Ecto neural progenitor cell (in vitro differentiated cells): ENCODE data around the gene UNC13D.
"Not testable (repeated sequence)": the region's sequence is repeated elsewhere in the genome, so short reads cannot be mapped to it uniquely, and the experiment has no call there.

Source experiments
- DNase-seq: peaks from one replicate; pipeline ENCODE4 v3.0.0-alpha.2; 2018; ENCODE audit warnings: low spot score

Gene UNC13D

GRCh38 chr17:75843577-75844529 is at the start of gene UNC13D:
TSS of gene UNC13D (minus strand) at chr17:75844404. CDS start at chr17:75844337, 67 bp downstream.
- no peak for DNase-seq

DNA sequence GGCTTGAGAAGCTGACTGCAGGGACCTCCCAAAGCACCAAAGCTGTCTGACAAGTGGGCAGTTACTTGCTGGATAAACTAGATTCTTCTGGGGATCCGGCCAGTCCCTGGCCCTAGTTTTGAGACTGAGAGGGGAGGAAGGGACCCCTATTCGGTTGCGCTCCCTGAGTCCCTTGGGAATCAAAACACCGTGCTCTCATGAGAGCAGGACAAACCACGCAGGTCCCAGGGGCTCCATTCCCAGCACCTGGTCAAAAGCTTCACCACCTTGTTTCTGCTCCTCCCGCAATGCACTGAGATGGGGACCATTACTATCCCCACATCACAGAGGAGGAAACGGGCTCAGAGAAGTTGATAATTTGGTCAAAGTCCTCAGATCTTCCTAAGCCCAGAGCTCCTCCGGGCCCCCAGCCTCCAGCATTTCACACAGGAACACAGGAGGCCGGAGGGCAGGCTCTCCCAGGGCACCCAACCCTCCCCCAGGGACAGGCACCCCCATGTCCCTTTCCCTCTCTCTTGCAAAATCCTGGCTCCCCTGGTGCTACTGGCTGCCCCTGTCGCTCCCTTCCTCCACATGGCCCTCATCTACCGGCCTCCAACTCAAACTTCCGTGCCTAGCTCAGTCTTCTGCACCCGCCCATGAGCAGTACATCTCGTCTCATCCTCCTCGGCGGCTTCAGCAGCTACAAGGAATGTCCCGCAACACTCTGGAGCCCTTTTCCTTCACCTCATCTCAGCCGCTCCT is 49.3 kb upstream of the UNC13D start:
- DNase-seq, result no peak

DNA sequence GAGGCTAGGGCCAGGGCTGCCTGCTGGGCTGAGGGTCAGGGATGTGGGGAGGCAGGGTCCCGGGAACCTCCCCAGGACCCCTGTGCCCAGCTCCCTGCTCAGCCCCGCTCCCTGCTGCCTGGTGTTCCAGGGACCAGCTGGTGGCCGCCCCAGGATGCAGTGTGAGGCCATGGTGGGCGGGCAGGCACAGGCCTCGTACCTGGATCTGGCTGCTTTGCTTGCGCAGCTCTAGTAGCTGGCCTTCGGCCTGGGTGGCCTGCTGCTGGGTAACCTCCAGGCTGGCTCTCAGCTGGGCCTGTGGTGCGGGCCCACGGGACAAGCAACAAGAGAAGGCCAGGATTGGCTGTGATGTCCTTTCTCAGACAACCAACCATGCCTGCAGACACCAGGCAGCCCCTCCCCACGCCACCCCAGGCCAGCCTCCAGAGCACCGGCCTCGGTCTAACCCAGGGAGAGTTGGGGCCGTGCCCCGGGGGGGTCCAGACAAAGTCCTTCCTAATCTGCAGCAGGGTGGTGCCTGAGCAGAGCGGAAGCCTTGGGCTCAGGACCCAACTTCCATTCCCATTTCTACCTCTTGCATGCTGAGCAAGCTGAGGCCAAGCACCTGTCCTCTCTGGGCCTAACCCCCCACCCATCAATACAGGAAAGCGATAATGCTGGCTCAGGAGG is 48.5 kb upstream of the UNC13D start:
- peak; percentile 58 for DNase-seq

GRCh38 chr17:75891605-75892555 is 47.7 kb upstream of the UNC13D start:
- DNase-seq, result peak; percentile 63

GRCh38 chr17:75891022-75891604 is 46.9 kb upstream of the UNC13D start:
- DNase-seq, result peak; percentile 71

- no peak for DNase-seq
These were observed 45.2 kb upstream of the UNC13D start for GRCh38 chr17:75889454-75889853.

GRCh38 chr17:75888484-75888883 is 44.3 kb upstream of the UNC13D start:
- no peak for DNase-seq

- not testable (repeated sequence) for DNase-seq
These were observed 41.7 kb upstream of the UNC13D start for GRCh38 chr17:75885860-75886259.

GRCh38 chr17:75885431-75885830 is 41.2 kb upstream of the UNC13D start:
- DNase-seq, result no peak

DNA sequence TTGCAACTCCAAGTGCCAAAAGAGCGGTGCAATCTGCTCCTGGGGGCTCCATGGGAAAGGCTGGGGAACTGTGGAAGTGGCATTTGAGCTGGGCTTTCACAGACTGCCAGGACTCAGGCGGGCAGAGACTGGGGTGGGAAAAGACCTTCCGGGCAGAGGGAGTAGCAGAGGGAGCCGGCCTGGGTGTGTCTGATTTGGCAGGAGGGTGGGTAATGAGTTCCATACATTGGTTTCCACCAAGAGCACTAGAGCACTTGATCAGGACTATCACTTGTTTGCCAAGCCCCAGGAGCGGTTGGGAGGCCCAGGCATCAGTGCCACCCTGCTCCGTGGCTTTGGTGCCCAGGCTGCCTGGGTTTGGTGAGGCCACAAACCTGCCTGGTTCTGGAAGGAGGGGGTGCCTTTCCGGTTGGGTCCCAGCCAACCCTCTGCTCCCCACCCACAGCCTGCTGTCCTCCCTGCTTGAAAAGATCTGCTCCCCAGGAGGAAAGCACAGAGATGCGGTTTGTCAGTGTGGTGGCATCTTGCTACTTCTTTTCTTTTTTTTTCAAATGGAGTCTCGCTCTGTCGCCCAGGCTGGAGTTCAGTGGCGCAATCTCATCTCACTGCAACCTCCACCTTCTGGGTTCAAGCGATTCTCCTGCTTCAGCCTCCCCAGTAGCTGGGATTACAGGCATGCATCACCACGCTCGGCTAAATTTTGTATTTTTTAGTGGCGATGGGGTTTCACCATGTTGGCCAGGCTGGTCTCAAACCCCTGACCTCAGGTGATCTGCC is 37.7 kb upstream of the UNC13D start:
- DNase-seq, result no peak

- DNase-seq, result no peak
These were observed 36.1 kb upstream of the UNC13D start for GRCh38 chr17:75880266-75880665.

GRCh38 chr17:75878174-75878998 is 34.2 kb upstream of the UNC13D start, which contains the start of gene TRIM47:
TSS of gene TRIM47 (minus strand) at chr17:75878581. CDS start at chr17:75878548, 33 bp downstream.
- DNase-seq, result no peak

- DNase-seq, result peak; percentile 90
These were observed 33.6 kb upstream of the UNC13D start for GRCh38 chr17:75877752-75878173.

GRCh38 chr17:75876938-75877751 is 32.9 kb upstream of the UNC13D start:
- no peak for DNase-seq

GRCh38 chr17:75876190-75876937 is 32.2 kb upstream of the UNC13D start:
- no peak for DNase-seq

- no peak for DNase-seq
These were observed 31.7 kb upstream of the UNC13D start for GRCh38 chr17:75875940-75876189.

GRCh38 chr17:75875182-75875939 is 31.2 kb upstream of the UNC13D start:
- no peak for DNase-seq
